Transverse colon (tissue), 4 donors: ENCODE data around the gene UBE2J2. TPM values are rescaled to one million over a fixed set of nuclear protein-coding genes. Genes with fewer than 3 reads are reported as not detected.
A peak's percentile ranks its signal among the peaks of the same experiment; 100 is the strongest.

Experiments
- DNase-seq: peaks from one replicate; pipeline ENCODE4 v3.0.0-alpha.2; 2019
- H3K27ac ChIP-seq, 4 donors: fragments of 200-600 bp; sonication (generic); 2 replicates each; pipeline ENCODE4 v1.5.1; 2016 to 2018; ENCODE audit warnings: inconsistent platforms in 4 of 4
- H3K27me3 ChIP-seq: fragments of 200-600 bp; sonication (generic); 2 replicates; pipeline ENCODE4 v1.5.1; 2017; ENCODE audit warnings: inconsistent platforms
- H3K36me3 ChIP-seq, 4 donors: fragments of 200-600 bp; sonication (generic); 2 replicates each; pipeline ENCODE4 v1.5.1; 2017 to 2019; ENCODE audit warnings: inconsistent platforms in 4 of 4
- H3K4me1 ChIP-seq, 4 donors: fragments of 200-600 bp; sonication (generic); 2 replicates each; pipeline ENCODE4 v1.5.1; 2017 to 2020; ENCODE audit warnings: inconsistent platforms in 4 of 4
- H3K4me3 ChIP-seq, 4 donors: fragments of 200-600 bp; sonication (generic); 1 replicate in 1 of 4; 2 replicates in 3 of 4; pipeline versions ENCODE4 v1.5.1 to v1.6.1; 2017 to 2019; ENCODE audit warnings: inconsistent platforms in 4 of 4
- H3K9me3 ChIP-seq, 2 donors: fragments of 200-600 bp; sonication (generic); 2 replicates each; pipeline ENCODE4 v1.5.1; 2017 to 2019; ENCODE audit warnings: inconsistent platforms in 2 of 2
- CTCF ChIP-seq, 5 experiments: fragments of 200-600 bp in 3 of 5; fragments of 450-650 bp in 2 of 5; sonication (generic) in 3 of 5; IDR thresholded peaks; 1 replicate in 2 of 5; 2 replicates in 3 of 5; pipeline ENCODE4 v1.5.1; 2016 to 2017; ENCODE audit warnings: antibody characterized with exemption in 5 of 5, inconsistent platforms in 3 of 5, mild to moderate bottlenecking in 2 of 5, moderate library complexity in 1 of 5
- EP300 ChIP-seq: sonication (generic); formaldehyde crosslinking; IDR thresholded peaks from one replicate; pipeline ENCODE4 v1.6.1; 2017; ENCODE audit warnings: antibody characterized with exemption, low read depth
- POLR2A ChIP-seq: fragments of 450-650 bp; IDR thresholded peaks from one replicate; pipeline ENCODE4 v1.6.1; 2016; ENCODE audit warnings: antibody characterized with exemption, mild to moderate bottlenecking, moderate library complexity
- POLR2AphosphoS5 ChIP-seq, 3 donors: sonication (generic); formaldehyde crosslinking; IDR thresholded peaks; one replicate each; pipeline ENCODE4 v1.6.1; 2016; ENCODE audit warnings: antibody characterized with exemption in 3 of 3
- WGBS, 2 donors: methylation state at CpG; one replicate each; pipeline ENCODE4 v1.1.5; 2018; ENCODE audit warnings: low coverage in 1 of 2; 5-methylcytosine and 5-hydroxymethylcytosine counted together
- in situ Hi-C, 4 donors: fragments of 200-750 bp; cut with MboI; loops; one replicate each; pipeline versions ENCODE4 v1.15.0 to v1.15.1; 2017; ENCODE audit warnings: low sequenced_read_pairs in 3 of 4, low pct_ligation_motif_present in 1 of 4, low pct_unique_long_range_greater_than_20kb in 1 of 4
- intact Hi-C: fragments of 100-400 bp; cut with DNase I; formaldehyde crosslinking; loops from one replicate; pipeline ENCODE4 v1.15.1; 2023; ENCODE audit warnings: low total_unique reads
- total RNA-seq, 4 donors: library from RNA; depleted of rRNA; stranded (reverse); fragments of >200 nt; gene quantifications; one replicate each; pipeline ENCODE4 v1.1.0, GENCODE V29; 2016

The UBE2J2 gene
- total RNA-seq, 4 donors from 2014 or later = 49.6 to 110 (median 59.1) TPM

DNA sequence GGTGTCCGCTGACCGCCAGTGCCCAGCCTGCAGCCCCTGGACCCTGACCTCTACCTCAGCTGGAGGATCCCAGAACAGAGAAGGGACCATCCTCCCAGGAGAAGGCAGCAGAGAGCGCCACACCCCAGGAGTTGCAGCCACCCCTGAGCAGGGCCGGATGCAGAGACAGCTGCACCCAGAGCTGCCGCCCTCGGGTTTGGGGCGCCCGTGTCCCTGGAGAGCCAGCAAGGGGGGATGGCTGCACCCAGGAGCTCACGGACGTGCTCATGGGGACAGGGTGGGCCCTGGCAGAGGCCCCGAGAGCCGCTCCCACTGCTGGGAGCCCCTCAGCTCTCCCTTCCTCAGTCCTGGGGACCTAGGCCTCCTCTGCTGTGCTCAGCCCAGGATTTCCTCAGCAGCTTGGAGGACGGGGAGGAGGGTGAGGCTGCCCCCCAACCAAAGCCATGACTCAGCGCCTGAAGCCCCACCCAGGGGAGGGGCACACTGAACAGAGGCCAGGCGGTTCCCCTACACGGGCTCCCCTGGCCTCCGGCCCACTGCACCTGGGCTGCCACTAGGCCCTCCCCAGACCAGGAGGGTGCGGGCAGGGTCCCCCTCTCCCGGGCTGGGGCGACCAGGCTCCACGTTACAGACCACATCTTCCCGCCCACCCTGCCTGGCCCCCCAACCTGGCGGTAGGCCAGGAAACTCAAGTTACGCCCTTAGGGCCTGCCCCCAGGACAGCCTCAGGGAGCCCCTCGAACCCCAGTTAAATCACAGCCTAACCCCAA lies 31.8 kb upstream of the UBE2J2 start:
- TF ChIP-seq EP300 = no peak
- peak in 2 of 3 donors; percentile 23 to 31 for TF ChIP-seq POLR2AphosphoS5 (IDR thresholded peaks at IDR 0.05)
- Histone ChIP-seq H3K4me1 (peaks cover 32 to 57% (median 50%) of the 10 kb centered on the region in 4 donors), H3K36me3 (no peaks in the 10 kb centered on the region), H3K9me3 (no peaks in the 10 kb centered on the region), H3K27me3 (no peaks in the 10 kb centered on the region), H3K27ac (peak overlapping the region; percentile 80 to 96 (median 86)), H3K4me3 (peak overlapping the region; percentile 11 to 95 (median 52))
- intact Hi-C loops (no loop called here), in situ Hi-C loops (no loop called here)
- WGBS, 2 donors = 10% methylated on average over 23 of the region's 25 CpGs; no CpG with 5 or more reads in 1 of the 2 donors
- DNase-seq = peak; percentile 89

GRCh38 chr1:1304331-1305299 lies 31.0 kb upstream of the UBE2J2 start:
- H3K27ac ChIP-seq = peak overlapping the region; percentile 80 to 96 (median 86)
- H3K27me3 ChIP-seq = no peaks in the 10 kb centered on the region
- H3K36me3 ChIP-seq = no peaks in the 10 kb centered on the region
- peak; percentile 78 for DNase-seq
- no peaks in the 10 kb centered on the region for H3K9me3 ChIP-seq
- peaks cover 30 to 52% (median 45%) of the 10 kb centered on the region in 4 donors for H3K4me1 ChIP-seq
- intact Hi-C loops (no loop called here), in situ Hi-C loops (no loop called here)
- TF ChIP-seq EP300 = no peak
- peak; percentile 26 to 52 (median 33) for TF ChIP-seq POLR2AphosphoS5 (IDR thresholded peaks at IDR 0.05)
- WGBS, 2 donors = 42% methylated on average over 24 of the region's 29 CpGs; no CpG with 5 or more reads in 1 of the 2 donors
- peak overlapping the region; percentile 13 to 95 (median 52) for H3K4me3 ChIP-seq

DNA sequence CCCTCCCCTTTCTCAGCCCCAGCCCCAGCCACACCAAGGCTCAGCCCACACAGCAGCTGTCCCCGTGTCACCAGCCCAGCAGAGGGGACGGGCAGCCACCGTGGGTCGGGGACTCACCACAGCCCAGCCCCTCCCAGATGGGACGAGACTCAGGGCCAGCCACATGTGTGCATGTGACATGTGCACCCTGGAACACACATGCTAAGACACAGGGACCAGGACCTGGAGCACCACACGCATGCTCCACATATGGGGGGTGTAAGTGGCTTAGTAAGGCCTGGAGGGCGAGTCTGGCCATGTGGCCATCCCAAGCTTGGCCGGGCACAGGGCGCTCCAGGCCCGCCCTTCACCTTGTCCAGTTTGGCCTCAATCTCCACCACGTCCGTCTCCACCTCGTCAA lies 30.1 kb upstream of the UBE2J2 start:
- H3K4me3 ChIP-seq = peak overlapping the region in 1 of 4 donors; percentile 95
- intact Hi-C loops (no loop called here), in situ Hi-C loops (no loop called here)
- WGBS, 2 donors = 80% methylated on average over 13 of the region's 13 CpGs; no CpG with 5 or more reads in 1 of the 2 donors
- H3K36me3 ChIP-seq = no peaks in the 10 kb centered on the region
- no peaks in the 10 kb centered on the region for H3K9me3 ChIP-seq
- H3K27ac ChIP-seq = peak overlapping the region; percentile 80 to 96 (median 86)
- DNase-seq = no peak
- peaks cover 26 to 44% (median 37%) of the 10 kb centered on the region in 4 donors for H3K4me1 ChIP-seq
- TF ChIP-seq POLR2A (no peak), CTCF (IDR thresholded peaks at IDR 0.05) (no peak), POLR2AphosphoS5 (IDR thresholded peaks at IDR 0.05) (no peak), EP300 (no peak)
- H3K27me3 ChIP-seq = no peaks in the 10 kb centered on the region

DNA sequence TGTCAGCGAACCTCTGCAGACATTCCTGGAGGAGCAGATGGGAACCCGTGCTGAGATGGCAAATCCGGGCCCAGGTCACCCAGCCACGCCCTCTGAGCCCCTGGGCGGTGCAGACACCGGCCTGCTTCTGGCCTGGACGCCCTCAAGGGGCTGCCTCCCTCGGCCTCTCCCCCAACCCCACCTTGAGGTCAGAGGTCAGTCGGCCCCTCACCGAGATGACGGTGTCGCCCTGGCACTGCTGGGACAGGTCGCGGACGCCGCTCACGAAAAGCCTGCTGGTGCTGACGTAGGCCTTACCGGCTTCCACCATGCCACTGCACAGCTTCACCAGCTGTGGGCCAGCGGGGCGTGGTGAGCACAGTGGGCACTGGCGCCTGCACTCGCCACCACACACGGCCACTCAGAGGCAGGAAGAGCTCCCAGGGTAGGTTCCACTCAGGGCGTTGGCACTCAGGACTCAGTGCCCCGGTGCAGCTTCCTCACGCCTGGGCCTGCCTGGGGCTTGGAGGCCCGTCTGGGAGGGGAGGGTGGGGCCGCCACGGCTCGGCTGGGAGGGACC lies 29.4 kb upstream of the UBE2J2 start:
- H3K9me3 ChIP-seq = no peaks in the 10 kb centered on the region
- no peaks in the 10 kb centered on the region for H3K27me3 ChIP-seq
- H3K4me1 ChIP-seq = peaks cover 26 to 44% (median 37%) of the 10 kb centered on the region in 4 donors
- intact Hi-C loops (no loop called here), in situ Hi-C loops (no loop called here)
- DNase-seq = no peak
- H3K27ac ChIP-seq = no peak overlapping the region
- H3K36me3 ChIP-seq = no peaks in the 10 kb centered on the region
- WGBS, 2 donors = 91% methylated on average over 17 of the region's 31 CpGs; no CpG with 5 or more reads in 1 of the 2 donors
- no peak for TF ChIP-seq EP300
- no peak for TF ChIP-seq POLR2A
- no peak for TF ChIP-seq POLR2AphosphoS5 (IDR thresholded peaks at IDR 0.05)
- TF ChIP-seq CTCF (IDR thresholded peaks at IDR 0.05) = no peak
- H3K4me3 ChIP-seq = no peak overlapping the region
